HG02623 (cell line): ENCODE data around the gene FGF1.

Experiments used
- ATAC-seq: cut with Tn5 transposase; IDR thresholded peaks from one replicate; pipeline ENCODE4 v1.9.1; 2021; ENCODE audit warnings: moderate library complexity; ENCODE audit not compliant: unreplicated experiment

Gene FGF1

DNA sequence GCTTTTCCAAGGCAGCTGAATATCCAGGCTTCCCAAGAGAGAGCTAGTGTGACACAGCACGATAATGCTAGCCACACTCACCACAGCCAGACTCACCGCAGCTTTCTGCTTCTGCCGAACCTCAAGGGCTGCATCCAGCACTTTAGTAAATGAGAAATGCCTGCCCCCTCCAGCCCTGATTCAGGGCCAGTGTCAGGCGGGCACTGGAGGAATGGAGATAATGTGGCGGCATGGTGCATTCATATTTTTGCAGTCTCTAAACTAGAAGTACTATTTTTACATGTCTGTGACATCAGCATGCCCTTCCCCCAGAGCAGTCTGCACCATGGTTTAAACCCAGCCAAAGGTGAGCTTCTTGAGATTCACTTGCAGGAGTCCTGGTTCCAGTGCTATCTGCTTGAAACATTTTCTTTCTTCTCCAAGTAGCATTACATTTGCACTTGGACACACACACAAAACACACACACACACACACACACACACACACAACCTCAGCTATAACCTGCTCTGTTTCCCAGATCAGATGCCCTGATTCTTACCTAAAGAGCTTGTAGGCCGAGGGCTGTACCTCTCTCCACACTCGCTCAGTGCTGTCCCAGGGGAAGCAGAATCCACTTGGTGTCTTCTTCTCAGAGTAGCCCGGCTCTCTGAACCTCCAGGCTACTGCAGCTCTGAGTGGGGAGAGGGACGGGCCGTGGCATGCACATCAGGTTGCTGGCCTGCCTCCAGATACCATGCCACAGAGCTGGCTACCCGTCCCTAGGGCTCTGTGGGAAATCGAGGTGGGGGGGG is at the start of gene FGF1:
TSS of gene FGF1 (minus strand) at position 673 of the 792 bp plus-strand sequence. CDS start 71,963 bp downstream, outside the sequence.
- no peak for ATAC-seq

DNA sequence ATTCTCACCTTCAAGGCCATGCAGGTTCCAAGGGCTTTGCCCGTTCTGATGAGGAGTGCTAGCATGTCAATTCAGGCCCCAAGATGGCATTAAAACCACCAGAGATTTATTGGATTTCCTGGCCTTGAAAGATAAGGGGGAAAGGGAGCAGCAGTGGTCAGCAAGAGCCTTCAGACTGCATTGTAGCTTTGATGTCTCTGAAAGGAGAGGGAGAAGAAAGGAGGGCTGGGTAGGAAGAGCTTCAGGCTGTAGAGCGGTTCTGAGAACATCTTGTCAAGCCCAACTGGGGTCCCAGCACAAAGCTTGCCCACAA is 41.8 kb upstream of the FGF1 start:
- no peak for ATAC-seq

DNA sequence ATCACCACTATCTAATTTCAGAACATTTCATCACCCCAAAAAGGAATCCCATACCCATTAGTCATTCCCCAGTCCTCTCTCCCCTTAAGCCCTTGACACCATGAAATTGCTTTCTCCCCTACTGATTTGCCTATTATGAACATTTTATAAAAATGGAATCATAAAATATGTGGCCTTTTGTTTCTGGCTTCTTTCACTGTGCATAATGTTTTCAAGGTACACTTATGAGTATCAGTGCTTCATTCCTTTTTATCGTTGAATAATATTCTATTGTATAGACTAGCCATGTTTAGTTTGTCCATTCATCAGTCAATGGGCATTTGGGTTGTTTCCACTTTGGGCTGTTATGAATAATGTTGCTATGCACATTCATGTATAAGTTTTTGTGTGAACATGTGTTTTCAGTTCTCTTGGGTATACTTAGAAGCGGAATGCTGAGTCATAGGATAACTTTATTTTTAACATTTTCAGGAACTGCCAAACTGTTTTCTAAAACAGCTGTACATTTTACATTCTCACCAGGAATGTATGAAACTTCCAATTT is 40.4 kb upstream of the FGF1 start:
- ATAC-seq = no peak

DNA sequence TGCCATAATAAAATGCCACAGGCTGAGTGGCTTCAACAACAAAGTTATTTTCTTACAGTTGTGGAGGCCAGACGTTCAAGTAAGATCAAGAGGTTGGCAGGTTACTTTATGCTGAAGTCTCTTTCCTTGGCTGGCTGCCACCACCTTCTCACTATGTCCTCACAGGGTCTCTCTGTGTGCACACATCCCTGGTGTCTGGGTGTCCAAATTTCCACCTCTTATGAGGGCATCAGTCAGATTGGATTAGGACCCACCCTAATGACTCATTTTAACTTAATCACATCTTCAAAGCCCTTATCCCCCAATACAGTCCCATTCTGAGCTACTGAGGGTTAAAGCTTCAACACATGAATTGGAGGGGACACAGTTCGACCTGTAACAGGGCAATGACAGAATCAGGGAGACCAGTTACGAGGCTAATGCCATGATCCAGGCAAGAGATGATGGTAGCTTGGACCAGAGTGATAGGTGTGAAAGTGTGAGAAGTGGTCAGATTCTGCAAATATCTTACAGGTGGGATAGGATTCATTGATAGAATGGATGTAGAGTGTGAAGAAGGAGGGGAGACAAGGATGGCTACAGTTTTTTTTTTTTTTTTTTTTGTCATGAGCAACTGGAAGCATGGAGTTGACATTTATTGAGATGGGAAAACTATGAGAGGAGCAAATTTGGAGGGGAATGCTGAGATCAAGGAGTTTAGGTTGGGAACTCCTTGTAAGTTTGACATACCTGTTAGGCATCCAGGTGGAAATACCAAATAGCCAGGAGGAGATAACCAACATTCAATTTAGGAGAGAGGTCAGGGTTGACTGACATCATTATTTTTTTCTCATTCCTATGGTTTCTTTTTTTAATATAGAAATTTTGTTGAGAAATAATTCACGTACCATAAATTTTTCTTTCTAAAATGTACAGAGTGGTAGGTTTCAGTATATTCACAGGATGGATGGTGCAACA is 39.6 kb upstream of the FGF1 start:
- no peak for ATAC-seq

DNA sequence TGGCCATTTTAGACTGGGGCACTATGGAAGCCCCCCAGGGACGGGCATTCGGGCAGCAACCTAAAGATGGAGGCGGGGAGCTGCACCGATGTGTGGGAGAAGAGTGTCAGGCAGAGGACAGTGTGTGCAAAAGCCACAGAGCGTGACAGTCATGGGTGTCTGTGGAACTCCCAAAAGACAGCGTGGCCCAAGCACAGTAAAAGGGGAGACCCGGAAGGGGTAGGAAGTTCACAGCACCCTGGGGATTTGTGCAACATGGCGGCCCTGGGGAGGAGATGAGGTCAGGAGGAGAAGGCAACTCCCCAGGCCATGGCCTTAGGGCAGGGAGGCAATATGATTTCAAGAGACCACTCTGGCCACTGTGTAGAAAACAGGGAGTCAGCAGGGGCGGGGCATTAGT is 38.9 kb upstream of the FGF1 start:
- ATAC-seq = no peak

DNA sequence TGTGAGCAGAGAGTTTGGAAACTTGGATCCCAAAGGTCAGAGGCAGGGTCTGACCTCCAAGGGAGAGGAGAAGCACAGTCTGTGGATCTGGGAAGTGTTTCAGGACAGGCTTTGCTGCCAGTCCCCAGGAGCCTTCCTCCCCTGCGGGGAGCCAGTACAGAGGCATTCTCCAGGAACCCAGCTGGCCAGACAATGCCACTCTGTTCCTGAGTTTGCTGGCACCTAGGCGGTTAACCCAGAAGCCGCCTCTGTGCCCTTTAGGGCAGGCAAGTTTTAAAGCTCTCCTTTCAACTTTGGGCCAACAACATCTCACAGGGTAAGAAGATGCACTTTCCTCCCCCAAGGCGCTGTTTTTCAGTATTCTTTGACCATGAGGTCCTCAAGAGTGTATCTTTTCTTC is 37.0 kb upstream of the FGF1 start:
- ATAC-seq = no peak

DNA sequence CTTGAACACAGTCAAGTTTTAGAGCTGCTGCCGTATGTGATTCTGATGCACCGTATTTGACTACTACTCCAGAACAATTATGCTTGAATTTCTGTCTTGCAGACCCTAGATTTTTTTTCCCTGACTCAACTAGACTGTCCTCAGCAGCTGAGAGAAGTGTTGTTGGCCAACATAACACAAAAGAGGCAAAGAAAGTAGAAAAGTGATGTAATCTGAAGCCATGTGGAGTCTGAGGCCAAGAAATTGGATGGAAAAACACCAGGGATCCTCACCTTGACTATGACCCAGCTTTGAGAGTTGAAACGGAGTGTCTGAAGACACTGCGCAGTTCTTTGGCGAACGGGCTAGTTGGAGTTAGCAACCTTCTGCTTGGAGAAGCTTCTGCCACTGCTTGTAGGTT is 36.3 kb upstream of the FGF1 start:
- ATAC-seq = no peak

DNA sequence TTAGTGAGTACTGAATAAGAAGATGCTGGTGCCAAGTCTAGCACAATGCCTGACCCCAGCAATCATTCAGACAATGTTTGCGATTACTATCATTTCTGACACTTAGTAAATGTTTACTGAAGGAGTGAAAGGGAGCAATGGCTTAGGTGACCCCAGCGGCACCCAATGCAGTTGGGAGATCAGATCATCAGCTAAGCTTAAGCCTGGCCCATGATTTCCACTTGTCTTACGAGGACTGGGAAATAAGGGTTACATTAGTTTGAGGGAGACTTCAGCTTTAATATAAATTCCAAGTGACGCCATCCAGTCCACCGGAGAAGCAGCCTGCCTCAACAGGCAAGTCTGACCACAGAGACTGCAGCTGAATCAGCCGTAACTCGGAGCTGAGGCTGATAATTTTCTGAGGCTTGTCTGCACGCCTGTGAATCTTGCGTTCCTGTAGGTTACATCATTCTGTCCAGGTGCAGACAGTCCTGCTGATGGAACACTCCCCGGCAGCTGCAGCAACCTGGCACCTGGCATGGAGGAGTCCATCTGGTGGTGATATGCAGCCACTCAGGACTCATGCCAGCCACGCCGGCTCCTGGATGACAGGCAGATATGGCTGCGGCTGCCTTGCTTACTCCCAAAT is 34.9 kb upstream of the FGF1 start:
- ATAC-seq = no peak

DNA sequence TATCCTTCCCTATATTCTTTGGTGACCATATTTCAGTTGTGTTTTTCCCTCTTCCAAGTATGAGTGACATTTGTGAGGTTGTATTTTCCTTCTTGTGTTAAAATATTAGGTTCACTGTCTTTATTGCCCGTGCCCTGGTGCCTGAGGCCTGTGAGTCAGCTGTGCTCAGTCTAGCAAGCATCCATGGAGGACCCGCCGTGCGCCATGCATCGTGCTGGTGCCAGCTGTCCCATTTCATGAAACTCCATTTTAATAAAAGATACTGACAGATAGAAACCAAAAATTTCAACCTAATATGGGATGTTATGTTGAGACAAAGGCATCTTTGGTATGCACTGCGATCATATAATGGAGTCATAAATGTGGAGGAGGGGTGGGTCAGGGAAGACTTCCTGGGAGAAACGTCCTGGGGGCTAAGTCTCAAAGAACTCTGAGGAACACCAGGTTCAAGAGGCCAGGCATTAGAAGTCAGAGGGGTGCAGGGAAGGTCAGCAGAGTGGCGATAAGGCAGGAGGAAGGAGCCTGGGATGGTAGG is 34.0 kb upstream of the FGF1 start:
- no peak for ATAC-seq

DNA sequence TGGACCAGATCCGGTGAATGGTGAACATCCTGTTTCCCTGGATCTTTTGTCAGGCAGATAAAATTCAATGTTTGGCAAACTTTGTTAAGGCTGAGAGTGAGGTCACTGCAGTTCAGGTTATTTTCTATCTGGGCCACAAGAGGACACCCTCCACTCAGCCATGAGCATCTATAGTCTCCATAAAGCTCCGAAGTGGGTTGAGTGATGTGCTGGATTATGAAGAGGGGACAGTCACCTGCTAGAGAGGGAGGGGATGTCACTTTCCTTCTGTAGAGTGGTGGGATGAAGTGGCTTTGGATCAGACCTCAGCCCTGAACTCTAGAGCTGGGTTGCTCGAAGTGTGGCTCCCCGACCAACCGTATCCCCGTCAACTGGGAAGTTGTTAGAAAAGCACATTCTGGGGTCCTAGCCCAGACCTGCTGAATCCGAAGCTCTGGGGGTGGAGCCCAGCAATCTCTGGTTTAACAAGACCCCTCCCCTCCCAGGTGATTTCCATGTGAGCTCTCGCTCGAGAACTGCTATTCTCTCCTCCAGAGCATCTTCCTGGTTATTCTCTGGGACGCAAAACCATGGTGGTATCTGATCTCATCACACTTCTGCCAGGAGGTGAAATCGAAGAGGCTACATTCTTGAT is 31.8 kb upstream of the FGF1 start:
- no peak for ATAC-seq

DNA sequence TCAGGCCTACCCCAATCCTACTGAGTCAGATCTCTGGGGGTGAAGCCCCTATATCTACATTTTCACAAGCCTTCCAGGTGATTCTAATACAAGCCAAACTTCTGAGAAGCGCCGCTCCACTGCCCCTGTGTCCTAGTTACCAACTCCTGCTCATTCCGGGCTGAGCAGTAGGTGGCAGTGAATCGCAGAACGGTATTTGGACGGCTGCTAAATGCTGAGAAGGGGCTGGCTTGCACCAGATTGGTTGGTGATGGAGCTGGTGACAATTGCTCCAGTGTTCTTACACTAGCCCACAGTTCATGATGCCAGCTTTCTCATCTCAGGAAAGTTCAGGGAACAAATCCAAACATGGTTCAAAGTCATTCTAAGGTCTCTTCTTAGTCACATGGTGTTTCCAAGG is 31.1 kb upstream of the FGF1 start:
- ATAC-seq = peak; percentile 35

DNA sequence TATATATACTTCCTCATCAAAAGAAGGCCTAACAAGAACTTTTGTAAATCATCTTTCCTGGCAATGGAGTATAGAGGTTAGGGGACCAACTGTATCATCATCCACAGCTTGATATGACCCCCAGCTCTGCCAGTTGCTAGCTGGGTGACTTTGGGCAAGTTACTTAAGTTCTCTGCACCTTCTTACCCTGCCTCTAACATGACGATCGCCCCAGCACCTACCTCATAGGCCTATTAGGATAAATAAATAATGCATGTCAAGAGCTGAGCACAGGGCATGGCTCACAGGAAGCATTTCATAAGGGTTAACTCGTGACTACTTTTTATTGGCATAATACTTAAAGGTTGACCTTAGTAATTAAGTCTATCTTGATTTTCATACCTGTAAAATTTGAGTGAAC is 29.4 kb upstream of the FGF1 start:
- no peak for ATAC-seq

DNA sequence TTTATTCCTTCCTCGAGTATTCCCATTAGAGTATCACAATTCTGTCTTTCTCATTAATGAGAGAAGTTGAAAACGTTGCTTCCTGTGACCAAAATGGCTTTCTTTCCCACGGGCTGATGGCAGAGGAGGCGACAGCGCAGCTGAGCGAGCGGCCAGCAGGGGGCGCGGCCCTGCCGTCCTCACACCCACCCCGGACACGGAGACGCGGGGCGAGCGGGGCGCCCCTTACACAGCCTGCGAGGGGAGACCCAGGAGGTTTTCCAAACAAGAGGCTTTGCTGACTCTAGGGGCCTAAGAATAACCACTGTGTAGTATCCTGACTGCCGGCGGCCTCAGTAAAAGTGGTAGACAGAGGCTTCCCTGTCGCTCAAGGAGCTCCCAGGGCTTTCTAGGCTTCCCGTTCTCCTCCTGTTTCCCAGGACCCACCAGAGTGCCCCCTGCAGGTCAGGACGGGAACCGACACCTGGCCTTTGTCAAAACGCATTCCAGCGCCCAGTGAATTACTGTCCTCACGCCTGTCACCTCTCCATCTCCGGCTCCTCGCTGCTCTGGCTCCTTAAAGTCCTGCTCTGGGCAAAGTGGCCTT is 27.3 kb upstream of the FGF1 start:
- ATAC-seq = peak; percentile 97

DNA sequence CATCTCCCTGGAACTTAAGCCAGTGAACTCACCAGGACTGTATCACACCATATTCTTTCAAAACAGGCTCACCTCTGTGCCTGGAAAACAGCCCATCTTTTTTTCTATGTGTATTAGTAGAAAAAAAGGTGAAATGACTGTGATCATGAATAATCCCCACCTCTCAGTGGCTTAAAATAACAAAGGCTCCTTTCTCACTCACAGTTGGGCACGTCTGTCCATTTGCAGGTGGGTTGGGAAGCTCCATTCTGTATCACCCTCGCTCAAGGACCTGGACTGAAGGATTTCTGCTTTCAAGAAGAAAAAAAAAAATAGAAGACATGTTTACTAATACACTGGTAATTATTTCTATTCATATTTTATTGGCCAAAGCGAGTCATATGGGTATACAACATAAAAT is 17.3 kb upstream of the FGF1 start:
- no peak for ATAC-seq

DNA sequence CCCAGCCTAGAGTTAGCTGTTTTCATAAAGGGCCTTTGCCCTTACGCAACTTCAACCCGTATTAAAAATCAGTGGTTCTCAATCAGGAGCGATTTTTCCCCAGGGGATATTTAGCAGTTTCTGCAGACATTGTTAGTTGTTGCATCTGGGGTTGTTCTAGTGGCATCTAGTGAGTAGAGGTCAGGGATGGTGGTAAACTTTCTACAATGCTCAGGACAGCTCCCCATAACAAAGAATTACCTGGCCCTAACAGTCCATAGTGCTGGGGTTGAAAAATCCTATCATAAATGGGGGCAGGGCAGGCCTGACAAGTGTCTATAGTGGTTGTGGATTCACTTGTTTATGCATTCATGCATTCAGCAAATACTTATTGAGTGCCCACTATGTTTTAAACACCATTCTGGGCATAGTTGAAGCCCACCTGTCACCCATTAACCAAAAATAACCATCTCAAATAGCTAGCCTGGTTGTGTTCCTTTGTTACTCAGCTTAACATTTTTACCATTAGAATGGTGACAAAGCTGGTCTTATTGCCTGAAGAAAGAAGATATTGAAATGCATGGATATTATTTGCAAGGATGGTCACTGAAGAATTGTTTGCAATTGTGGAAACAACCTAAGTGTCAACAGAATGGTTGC is 15.9 kb upstream of the FGF1 start:
- ATAC-seq = no peak

DNA sequence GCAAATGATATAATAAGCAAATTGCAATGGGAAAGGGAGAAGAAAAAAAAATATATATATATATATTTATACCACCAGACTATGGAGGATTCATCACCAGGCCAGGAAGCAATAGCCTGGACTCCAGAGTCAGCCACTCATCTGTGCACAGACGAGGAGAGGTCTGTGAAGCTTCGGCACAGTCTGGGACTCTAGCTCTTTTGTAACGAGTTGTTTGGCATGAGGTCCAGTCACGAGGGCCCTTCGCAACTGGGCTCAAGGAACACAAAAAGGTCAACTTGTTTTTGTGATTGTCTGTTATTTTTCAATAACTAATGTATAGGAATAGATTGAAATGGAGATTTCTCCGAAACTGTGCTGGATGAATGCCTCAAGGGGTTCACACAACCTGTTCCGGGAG is 14.7 kb upstream of the FGF1 start:
- no peak for ATAC-seq

DNA sequence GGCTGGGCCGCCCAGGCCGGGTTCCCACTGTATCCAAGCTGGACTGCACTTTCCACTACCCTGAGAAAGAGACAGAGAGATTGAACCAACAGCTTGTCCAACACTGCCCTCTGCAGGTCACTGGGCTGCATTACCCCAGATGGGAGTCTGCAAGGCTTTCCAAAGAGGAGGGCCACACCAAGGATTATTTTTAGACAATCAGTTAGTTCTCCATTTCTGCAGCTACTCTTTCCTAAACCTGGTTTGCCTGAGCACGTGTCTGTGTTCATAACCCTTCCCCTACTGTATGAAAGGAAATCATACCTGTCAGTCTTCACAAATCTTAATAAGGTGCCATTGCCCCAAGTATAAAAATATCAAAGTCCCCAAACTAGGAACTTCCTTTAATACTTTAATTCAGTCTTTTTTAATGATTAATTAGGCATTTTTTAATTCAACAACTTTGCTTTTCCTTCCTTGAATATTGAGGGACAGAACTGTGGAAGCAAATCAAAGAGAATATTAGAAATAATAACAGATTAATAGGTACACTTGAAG is 13.4 kb upstream of the FGF1 start:
- peak; percentile 72 for ATAC-seq

DNA sequence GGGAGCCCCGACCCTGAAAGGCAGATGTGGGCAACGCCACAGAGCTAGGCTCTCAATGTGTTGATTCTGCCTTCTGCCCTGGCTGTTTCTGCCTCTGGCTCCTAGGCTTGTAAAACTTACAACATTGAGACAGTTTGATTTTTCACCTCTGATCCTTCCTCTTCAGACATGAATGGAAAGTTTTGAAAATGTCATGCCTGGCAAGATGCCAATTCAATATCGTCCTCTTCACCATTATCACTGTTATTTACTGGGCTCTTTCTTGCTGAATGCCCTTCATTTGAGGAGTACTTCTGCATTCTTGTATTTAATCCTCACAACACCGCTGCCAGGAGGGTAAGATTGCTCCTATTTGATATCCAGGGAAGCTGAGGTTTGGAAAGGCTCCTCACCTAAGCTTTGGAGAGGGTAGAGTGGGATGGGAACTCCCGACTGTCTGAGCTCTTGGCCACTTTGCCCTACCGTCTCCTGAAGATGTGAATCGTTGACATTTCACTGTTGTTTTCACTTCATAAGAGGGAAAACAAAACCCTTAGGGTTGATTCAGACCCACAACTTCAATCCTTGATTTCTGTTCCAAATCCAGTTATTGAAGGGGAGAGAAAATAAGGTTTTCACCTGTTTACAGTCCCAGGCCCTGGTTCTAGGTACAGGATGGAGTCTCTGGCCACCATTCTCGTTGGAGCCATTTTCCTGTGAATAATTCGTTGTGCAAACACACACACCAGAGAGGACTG is 12.7 kb upstream of the FGF1 start:
- ATAC-seq = no peak
